GM08714 (cell line): ENCODE data around the gene PPM1D.
"Not testable (repeated sequence)": the region's sequence is repeated elsewhere in the genome, so short reads cannot be mapped to it uniquely, and the experiment has no call there.

ENCODE experiments used
- H3K4me3 ChIP-seq: fragments of 200-500 bp; sonication (Bioruptor generic); 2 replicates; pipeline ENCODE4 v1.5.1; 2014; ENCODE audit warnings: mild to moderate bottlenecking, low read length, inconsistent platforms
- ZNF274 ChIP-seq: IDR thresholded peaks from 2 replicates; pipeline ENCODE4 v1.6.1; 2012; ENCODE audit warnings: mild to moderate bottlenecking, low read depth, low read length

The PPM1D gene

DNA sequence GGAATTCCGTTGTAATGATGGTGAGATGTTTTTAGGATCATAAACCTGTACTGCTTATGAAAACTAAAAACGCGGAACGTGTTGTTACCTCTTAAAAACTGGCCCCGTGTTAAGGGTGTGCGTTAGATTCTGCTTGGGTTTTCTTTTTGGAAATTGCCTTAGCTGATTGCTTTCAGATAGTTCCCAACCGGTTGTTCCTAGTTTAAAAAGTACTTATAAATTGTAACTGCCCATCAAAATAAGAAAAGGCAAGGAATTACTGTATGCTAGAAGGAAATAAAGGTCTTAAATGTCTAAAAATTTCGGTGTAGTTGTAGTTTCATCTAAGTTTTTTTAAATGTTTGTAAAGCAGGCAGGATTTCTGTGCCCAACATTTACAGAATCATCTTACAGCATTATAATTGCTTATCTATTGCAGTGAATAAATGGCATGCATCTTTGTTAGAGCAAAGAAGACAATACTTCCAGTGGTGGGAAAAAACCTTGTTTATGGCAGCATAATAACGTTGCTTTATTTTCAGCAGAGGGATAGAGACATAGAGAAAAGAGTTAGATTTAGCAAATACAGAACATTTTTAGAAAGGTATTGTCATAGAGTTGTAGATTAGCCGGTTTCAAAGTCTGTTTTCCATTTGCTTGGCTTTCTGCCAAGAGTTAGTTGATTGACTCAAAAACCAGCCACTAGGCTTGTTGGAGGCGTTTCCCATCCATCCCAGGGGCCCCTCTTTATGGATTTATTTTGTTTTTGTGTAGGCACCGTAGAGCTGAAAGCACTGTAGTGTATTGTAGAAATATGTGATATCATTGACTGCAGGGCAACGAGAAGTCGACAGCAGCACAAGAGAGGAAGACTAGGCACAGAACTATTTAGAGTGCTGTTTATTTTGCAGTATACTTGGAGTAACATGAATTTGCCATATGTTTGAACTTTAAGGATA lies 1.7 kb downstream of the PPM1D start:
- H3K4me3 ChIP-seq, result peak overlapping the region; percentile 95
- TF ChIP-seq ZNF274, result no peak

DNA sequence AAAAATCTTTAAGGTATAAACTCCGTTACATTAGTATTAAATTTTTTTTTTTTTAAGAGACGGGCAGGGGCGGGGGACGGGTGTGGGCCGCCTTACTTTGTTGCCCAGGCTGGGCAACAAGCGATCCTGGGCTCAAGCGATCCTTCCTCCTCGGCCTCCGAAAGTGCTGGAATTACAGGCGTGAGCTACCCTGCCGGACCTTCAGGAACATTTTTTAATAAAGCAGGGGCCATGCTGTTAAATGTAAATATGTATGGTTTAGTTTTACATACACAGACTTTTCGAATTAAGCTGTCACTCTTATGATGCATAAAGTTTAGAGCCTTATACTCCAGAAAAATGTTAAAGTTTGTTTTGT lies 2.4 kb downstream of the PPM1D start:
- TF ChIP-seq ZNF274, result no peak
- H3K4me3 ChIP-seq, result peak overlapping the region; percentile 95

DNA sequence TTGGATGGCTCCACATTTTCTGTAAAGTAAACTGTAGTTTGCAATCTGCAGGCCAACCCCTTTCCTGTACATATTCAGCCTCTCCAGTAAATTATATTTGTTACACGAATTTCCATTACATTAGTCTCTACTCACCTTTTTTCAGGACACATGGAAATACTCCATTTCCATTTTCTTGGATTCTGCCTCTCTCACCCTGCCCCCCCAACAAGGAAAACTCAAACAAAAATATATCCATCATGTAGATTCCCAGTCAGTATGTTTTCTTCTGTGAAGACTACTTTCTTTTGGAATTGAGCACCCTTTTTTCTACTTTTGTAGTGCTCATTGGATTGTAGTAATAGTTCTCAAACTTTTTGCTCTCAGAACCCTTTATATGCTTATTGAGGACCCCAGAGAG lies 2.9 kb downstream of the PPM1D start:
- TF ChIP-seq ZNF274, result no peak

DNA sequence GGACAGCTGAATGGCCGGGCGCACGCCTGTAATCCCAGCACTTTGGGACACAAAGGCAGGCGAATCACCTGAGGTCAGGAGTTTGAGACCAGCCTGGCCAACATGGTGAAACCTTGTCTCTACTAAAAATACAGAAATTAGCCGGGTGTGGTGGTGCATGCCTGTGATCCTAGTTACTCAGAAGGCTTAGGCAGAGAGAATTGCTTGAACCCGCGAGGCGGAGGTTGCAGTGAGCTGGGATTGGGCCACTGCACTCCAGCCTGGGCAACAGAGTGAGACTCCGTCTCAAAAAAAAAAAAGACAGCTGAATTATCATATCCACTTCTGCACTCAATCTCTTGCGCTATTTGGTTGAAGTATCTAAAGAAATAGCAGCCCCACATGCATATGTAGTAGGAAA lies 3.5 kb downstream of the PPM1D start:
- peak overlapping the region; percentile 24 for H3K4me3 ChIP-seq

More for the DNA sequence above, 2.9 kb downstream of the PPM1D start:
- H3K4me3 ChIP-seq, result peak overlapping the region; percentile 95; the same call in 1 of the 2 replicates

DNA sequence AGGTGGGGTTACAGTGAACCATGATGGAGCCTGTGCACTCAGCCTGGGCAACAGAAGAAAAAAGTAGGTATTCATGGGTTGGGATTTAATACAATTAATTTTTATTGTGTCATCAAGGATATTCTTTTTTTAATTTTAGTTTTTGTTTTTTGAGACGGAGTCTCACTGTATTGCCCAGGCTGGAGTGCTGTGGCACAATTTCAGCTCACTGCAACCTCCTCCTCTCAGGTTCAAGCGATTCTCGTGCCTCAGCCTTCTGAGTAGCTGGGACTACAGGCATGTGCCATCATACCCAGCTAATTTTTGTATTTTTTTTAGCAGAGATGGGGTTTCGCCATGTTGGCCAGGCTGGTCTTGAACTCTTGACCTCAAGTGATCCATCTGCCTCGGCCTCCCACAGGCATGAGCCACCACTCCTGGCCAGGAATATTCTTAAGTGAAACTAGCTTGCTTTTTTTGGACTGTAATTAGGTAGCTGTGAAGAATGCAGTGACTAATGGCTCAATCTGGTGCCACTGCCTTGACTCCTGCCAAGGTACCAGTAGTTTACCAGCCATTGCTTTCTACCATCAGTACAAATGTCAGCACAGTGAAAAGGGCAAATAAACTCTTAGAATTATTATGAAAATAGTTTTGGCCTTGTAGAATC lies 4.8 kb downstream of the PPM1D start:
- H3K4me3 ChIP-seq, result no peak overlapping the region
- no peak for TF ChIP-seq ZNF274

DNA sequence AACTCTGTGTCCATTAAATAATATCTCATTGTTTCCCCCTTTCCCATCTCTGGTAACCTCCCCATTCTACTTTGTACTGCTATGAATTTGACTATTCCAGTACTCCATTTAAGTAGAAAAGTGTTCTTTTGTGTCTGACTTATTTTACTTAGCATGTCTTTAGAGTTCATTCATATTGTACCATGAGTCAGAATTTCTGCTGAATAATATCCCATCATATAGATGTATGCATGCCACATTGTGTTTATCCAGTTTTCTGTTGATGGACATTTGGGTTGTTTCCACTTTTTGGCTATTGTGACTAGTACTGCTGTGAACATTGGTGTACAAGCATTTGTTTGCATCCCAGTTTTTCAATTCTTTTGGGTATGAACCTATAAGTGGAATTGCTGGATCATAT lies 6.0 kb downstream of the PPM1D start:
- no peak overlapping the region for H3K4me3 ChIP-seq
- no peak for TF ChIP-seq ZNF274

DNA sequence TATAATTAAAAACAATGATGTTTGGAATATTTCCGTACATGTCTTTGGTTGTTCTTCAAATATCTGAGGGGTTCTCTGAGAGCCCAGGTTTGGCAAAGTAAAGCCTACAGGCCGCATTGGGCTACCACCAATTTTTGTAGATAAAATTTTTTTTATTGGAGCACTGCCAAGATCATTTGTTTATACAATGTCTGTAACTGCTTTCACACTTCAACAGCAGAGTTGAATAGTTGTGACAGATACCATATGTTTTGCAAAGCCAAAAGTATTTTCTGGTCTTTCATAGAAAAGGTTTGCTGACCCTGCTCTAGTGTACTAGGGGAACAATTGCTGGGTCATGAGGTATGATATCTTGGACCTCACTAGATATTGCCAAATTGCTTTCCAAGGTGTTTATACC lies 10.5 kb downstream of the PPM1D start:
- H3K4me3 ChIP-seq, result no peak overlapping the region
- no peak for TF ChIP-seq ZNF274

DNA sequence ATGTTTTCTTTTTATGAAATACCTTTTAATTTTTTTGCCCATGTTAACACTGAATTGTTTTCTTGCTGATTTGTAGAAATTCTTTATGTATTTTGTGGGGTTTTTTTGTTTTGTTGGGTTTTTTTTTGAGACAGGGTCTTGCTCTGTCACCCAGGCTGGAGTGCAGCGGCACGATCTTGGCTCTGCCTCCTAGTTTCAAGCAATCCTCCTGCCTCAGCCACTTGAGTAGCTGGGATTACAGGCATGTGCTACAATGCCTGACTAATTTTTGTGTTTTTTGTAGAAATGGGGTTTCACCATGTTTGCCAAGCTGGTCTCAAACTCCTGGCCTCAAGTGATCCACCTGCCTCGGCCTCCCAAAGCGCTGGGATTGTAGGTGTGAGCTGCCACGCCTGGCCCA lies 11.3 kb downstream of the PPM1D start:
- not testable (repeated sequence) for H3K4me3 ChIP-seq

DNA sequence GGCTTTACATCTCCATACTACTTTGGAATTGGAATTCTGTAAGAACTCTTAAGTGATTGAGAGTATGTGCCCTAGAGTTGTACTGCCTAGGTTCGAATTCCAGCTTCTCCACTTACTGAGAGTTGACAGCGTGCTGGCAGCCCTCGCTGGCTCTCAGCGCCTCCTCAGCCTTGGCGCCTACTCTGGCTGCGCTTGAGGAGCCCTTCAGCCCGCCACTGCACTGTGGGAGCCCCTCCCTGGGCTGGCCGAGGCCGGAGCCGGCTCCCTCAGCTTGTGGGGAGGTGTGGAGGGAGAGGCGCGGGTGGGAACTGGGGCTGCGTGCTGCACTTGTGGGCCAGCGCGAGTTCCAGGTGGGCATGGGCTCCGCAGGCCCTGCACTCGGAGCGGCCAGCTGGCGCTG lies 13.3 kb downstream of the PPM1D start:
- no peak for TF ChIP-seq ZNF274
- H3K4me3 ChIP-seq, result no peak overlapping the region

DNA sequence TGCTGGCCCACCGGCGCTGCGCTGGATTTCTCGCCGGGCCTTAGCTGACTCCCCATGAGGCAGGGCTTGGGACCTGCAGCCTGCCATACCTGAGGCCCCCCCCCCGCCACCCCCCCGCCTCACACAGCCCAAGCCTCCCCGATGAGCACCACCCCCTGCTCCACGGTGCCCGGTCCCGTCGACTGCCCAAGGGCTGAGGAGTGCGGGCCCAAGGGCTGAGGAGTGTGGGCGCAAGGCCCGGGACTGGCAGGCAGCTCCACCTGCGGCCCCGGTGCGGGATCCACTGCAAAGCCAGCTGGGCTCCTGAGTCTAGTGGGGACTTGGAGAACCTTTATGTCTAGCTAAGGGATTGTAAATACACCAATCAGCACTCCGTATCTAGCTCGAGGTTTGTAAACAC lies 13.8 kb downstream of the PPM1D start:
- H3K4me3 ChIP-seq, result not testable (repeated sequence)

DNA sequence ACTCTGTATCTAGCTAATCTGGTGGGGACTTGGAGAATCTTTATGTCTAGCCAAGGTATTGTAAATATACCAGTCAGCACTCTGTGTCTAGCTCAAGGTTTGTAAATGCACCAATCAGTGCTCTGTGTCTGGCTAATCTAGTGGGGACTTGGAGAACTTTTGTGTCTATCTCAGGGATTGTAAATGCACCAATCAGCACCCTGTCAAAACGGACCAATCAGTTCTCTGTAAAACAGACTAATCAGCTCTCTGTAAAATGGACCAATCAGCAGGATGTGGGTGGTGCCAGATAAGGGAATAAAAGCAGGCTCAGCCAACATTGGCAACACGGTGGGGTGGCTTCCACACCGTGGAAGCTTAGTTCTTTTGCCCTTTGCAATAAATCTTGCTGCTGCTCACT lies 14.3 kb downstream of the PPM1D start:
- not testable (repeated sequence) for H3K4me3 ChIP-seq

DNA sequence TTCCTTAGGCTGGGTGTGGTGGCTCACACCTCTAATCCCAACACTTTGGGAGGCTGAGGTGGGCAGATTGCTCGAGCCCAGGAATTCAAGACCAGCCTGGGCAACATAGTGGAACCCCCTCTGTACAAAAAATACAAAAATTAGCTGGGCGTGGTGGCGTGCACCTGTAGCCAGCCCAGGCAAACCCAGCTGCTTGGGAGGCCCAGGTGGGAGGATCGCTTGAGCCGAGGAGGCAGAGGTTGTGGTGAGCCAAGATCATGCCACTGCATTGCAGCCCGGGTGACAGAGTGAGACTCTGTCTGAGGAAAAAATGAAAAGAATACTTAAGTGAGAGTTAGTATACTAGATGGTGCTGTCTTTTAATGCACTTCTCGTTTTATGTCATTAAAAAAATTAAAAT lies 15.1 kb downstream of the PPM1D start:
- no peak overlapping the region for H3K4me3 ChIP-seq
- no peak for TF ChIP-seq ZNF274

DNA sequence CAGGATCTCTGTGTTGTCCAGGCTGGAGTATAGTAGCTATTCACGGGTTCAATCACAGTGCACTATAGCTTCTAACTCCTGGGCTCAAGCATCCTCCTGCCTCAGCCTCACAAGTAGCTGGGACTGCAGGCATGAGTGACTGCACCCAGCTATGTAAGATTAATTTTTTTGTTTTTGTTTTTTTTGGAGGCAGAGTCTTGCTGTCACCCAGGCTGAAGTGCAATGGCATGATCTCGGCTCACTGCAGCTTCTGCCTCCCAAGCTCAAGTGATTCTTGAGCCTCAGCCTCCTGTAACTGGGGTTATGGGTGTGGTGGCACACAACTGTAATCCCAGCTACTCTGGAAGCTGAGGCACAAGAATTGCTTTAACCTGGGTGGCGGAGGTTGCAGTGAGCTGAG lies 15.8 kb downstream of the PPM1D start:
- no peak for TF ChIP-seq ZNF274
- no peak overlapping the region for H3K4me3 ChIP-seq

DNA sequence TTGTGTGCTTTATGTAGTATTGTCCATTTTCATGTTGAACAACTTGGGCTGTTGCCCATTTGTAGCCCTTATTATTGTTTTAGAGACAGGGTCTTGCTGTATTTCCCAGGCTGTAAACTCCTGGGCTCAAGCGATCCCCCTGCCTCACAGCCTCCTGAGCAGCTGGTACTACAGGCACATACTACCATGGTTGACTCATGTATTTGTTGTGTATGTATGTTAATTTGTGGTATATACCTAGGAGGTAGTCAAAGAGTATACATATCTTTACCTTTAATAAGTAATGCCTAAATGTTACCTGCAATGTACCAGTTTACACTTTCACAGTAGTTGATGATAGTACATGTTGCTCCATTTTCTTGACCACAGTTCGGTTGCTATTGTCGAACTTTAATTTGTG lies 18.1 kb downstream of the PPM1D start:
- H3K4me3 ChIP-seq, result no peak overlapping the region
- TF ChIP-seq ZNF274, result no peak

DNA sequence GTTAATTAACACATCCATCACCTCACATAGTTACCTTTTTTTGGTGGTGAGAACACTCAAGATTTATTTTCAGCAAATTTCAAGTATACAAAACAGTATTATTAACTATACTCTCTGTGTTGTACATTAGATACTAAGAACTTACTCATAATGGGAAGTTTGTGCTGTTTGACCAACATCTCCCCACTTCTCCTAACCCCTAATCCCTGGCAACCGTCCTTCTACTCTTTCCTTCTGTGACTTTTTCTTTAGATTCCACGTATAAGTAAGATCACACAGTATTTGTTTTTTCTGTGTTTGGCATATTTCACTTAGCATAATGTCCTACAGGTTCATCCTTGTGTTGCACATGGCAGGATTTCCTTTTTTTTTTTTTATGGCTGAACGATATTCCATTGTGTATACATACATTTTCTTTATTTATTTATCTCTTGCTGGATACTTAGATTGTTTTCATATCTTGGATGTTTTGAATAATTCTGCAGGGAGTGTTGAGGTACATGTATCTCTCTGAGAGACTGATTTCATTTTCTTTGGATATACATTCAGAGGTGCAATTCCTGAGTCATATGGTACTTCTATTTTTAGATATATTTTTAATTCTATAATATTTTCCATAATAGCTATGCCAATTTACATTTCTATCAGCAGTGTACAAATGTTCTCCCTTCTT lies 19.0 kb downstream of the PPM1D start:
- H3K4me3 ChIP-seq, result no peak overlapping the region
- TF ChIP-seq ZNF274, result no peak
